ENCODE data around the gene TAOK3.

DNA sequence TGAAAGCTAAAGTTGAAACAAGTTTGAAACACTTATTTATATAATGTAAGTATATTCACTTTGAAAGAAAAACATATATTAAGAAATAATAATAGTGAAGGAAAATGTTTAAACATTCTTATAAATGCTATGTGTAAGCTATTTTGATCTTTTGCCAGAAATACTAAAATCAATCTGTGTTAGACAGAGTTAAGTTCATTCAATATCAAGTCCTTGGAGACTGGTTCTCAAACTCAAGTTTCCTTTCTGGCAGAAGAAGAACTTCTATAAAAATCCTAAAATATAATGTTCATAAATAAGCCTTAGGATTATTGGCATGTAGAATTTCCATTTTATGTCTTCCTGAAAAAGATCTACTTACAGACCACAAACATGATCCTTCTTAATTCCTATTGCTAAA lies 45.3 kb downstream of the TAOK3 start:
- TF ChIP-seq FOXA1 (IDR thresholded peaks at IDR 0.05), result no peak
- TF ChIP-seq CTCF (IDR thresholded peaks at IDR 0.05; ENCODE audit: low read depth, low read length, missing input control), result no peak
- TF ChIP-seq SP1 (IDR thresholded peaks at IDR 0.05), result no peak
- no peak for TF ChIP-seq RXRA (IDR thresholded peaks at IDR 0.05)
- TF ChIP-seq, protein P1, sequence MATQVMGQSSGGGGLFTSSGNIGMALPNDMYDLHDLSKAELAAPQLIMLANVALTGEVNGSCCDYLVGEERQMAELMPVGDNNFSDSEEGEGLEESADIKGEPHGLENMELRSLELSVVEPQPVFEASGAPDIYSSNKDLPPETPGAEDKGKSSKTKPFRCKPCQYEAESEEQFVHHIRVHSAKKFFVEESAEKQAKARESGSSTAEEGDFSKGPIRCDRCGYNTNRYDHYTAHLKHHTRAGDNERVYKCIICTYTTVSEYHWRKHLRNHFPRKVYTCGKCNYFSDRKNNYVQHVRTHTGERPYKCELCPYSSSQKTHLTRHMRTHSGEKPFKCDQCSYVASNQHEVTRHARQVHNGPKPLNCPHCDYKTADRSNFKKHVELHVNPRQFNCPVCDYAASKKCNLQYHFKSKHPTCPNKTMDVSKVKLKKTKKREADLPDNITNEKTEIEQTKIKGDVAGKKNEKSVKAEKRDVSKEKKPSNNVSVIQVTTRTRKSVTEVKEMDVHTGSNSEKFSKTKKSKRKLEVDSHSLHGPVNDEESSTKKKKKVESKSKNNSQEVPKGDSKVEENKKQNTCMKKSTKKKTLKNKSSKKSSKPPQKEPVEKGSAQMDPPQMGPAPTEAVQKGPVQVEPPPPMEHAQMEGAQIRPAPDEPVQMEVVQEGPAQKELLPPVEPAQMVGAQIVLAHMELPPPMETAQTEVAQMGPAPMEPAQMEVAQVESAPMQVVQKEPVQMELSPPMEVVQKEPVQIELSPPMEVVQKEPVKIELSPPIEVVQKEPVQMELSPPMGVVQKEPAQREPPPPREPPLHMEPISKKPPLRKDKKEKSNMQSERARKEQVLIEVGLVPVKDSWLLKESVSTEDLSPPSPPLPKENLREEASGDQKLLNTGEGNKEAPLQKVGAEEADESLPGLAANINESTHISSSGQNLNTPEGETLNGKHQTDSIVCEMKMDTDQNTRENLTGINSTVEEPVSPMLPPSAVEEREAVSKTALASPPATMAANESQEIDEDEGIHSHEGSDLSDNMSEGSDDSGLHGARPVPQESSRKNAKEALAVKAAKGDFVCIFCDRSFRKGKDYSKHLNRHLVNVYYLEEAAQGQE (IDR thresholded peaks at IDR 0.05), result no peak
- TF ChIP-seq NR2F2 (IDR thresholded peaks at IDR 0.05), result no peak
- no peak for TF ChIP-seq JUND (IDR thresholded peaks at IDR 0.05)
- no peak for TF ChIP-seq EGR1 (IDR thresholded peaks at IDR 0.05; ENCODE audit: low read depth in 2 of 2)
- TF ChIP-seq FOXA2 (IDR thresholded peaks at IDR 0.05), result no peak
- TF ChIP-seq YY1 (IDR thresholded peaks at IDR 0.05), result no peak
